OCI-LY7 (cell line): ENCODE data around the gene PHACTR2.

Experiments used
- CTCF ChIP-seq: fragments of 200-600 bp; sonication (generic); conservative IDR thresholded peaks from 2 replicates; pipeline ENCODE4 v1.5.1; 2014; ENCODE audit warnings: mild to moderate bottlenecking, antibody characterized with exemption, low read length, moderate library complexity, mixed read lengths
- EZH2phosphoT487 ChIP-seq: fragments of 200-600 bp; sonication (generic); IDR thresholded peaks from 2 replicates; pipeline ENCODE4 v1.6.1; 2018; ENCODE audit warnings: low read depth, borderline replicate concordance, mild to moderate bottlenecking, mixed run types, antibody characterized with exemption, low read length, moderate library complexity, mixed read lengths

- TF ChIP-seq CTCF (no peak), EZH2phosphoT487 (no peak)
These were observed 231 bp upstream of the PHACTR2 start for GRCh38 chr6:143677577-143677890.
